GM18858 (cell line): Measurements from ENCODE around the gene RETREG2.

Experiments used
- ATAC-seq: cut with Tn5 transposase; IDR thresholded peaks from one replicate; pipeline ENCODE4 v1.9.1; 2021; ENCODE audit not compliant: unreplicated experiment

RETREG2 gene

DNA sequence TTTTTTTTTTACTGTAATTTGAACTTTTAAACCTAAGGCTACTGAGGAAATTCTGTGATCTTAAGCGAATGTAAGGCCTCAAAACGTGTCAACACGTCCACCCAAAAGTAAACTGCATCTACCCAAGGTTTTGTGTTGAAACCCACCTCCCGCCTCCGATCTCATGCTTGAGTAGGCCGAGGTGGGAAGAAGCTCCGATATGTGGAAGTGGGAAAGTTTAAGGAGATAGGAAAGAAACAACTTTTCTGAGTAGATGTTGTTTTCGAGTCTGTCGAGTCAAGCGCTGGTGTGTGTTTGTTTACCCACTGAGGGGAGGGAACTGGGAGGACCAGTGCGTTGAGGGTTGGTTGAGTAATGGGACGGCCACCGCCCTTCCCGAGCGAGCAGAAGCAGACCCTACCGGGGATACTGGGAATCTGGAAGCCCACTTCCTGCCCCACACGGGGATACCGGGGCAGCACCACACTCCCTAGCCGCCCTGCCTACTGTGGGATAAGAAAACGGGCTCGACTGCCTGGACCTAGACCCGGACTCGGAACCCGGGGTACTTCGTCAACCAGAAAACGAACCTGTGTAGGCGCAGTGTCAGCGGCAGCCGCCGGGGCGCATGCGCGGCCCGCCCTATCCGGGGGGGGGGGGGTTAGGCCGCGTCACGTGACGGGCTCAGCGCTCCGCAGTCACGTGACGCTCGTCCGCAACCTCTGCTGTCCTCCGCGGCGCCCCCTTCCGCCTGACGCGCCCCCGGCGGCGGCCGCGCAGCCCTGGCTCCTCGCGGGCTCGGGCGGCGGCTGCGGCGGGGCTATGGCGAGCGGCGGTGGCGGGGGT is at the start of gene RETREG2:
Gene RETREG2, plus strand, starts transcription at position 724 of the 825 bp plus-strand sequence. Its CDS starts 78 bp downstream, at position 802.
- peak; percentile 25 for ATAC-seq

GRCh38 chr2:219128396-219128795 is 49.7 kb upstream of the RETREG2 start:
- no peak for ATAC-seq

- no peak for ATAC-seq
Observed at GRCh38 chr2:219129589-219129988, 48.5 kb upstream of the RETREG2 start.

DNA sequence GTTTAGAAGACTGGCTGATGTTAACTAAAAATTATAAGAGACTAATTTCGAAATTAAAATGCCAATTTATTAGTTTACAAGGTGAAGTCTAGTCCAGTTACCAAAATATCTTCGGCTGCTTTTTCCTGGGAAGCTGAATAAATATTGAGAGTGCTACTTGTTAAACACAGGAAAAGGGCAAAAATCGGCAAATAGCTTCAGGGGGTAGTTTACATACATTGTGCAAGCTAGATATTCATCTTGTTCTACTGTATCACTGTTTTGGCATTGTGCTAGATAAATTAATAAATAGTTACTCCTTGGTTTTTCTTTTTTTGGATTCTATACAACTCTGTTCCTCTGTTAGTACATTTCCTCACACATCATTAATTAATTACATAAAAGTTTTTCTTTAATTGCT is 46.7 kb upstream of the RETREG2 start:
- ATAC-seq = no peak

GRCh38 chr2:219131744-219132143 is 46.3 kb upstream of the RETREG2 start:
- ATAC-seq = no peak

DNA sequence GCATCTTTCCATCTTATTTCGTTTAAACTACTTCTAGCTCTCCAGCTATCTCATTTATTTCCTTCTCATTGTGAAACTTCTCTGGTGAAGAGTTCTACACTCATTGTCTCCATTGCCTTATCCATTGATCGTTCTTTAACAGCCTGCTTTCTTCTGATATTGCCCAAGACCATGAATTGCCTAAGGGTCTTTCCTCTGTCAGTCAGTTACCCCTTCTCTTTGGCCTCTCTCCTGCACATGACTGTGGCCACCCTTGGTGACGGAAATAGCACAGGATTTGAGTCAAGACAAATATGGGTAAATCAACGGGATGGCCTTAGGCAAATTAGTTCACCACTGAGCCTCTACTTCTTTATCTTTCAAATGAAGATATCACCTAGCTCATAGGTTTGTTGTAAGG is 44.1 kb upstream of the RETREG2 start:
- no peak for ATAC-seq

GRCh38 chr2:219140722-219141121 is 37.4 kb upstream of the RETREG2 start:
- no peak for ATAC-seq

GRCh38 chr2:219142329-219142728 is 35.7 kb upstream of the RETREG2 start:
- ATAC-seq = no peak

- no peak for ATAC-seq
Observed at GRCh38 chr2:219149667-219150066, 28.4 kb upstream of the RETREG2 start.

- ATAC-seq = no peak
Observed at GRCh38 chr2:219155054-219155644, 22.9 kb upstream of the RETREG2 start.

DNA sequence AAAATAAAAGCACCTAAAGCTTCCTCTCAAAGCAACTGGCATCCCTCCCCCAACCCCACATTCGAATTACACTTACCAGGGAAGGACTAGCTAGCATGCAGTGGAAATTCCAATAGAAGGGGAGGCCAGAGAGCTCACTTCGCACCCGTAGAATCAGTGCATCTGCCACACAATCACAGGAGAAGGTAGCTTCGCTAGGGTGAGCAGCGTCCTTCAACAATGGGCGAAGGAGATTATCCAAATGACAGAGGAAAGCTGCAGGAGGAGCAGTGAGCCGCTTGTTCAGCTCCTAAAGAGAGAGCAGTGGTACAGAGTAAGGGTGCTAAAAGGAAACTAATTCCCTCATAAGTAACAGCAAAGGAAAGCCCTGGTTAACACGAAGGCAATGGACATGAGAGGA is 20.7 kb upstream of the RETREG2 start:
- no peak for ATAC-seq

GRCh38 chr2:219158025-219158424 is 20.1 kb upstream of the RETREG2 start:
- no peak for ATAC-seq

GRCh38 chr2:219158586-219158985 is 19.5 kb upstream of the RETREG2 start:
- ATAC-seq = no peak

- ATAC-seq = no peak
Observed at GRCh38 chr2:219159771-219160185, 18.3 kb upstream of the RETREG2 start.

GRCh38 chr2:219160186-219161017 is 17.7 kb upstream of the RETREG2 start, which contains the start of gene NHEJ1:
Gene NHEJ1, minus strand, starts transcription at chr2:219160815. Its CDS starts 2,453 bp downstream, at chr2:219158362.
- peak; percentile 77 for ATAC-seq

DNA sequence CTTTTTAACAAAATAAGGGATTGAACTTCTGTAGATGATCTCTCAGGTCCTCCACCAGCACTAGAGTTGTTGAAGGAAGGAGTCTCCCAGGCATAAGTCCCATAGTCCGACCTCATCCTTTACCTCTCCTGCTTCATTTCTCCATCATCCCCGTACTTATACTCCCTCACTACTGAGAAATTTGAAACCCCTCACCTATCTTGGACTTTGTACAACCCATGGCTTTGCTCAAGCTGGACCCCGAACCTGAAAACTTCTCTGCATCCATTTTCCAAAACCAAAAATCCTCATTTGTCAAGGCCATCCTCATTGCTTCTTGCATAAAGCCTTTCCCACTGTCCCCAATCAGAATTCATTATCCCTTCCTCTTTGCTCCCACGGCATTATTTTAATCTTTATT is 17.0 kb upstream of the RETREG2 start:
- ATAC-seq = no peak

DNA sequence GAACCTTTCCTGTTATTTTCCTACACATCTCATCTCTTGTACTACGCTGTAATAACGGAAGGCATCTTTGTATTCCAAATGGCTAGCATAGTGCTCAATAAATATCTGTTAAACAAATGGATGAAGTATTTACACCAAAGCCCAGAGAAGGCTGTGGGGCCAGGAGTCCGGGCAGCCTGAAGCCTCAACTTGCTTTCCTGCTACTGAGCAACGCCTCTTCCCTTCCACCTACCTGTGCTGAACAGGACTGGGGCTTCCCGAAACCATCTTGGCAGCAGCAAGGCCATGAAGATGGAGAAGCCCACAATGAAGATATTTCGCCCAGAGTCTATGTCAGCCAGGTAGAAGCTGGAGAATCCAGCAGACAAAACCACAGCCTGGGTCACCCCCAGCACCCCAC is 14.9 kb upstream of the RETREG2 start:
- ATAC-seq = no peak

- no peak for ATAC-seq
Observed at GRCh38 chr2:219165058-219165911, 12.8 kb upstream of the RETREG2 start.

- no peak for ATAC-seq
Observed at GRCh38 chr2:219167997-219168396, 10.1 kb upstream of the RETREG2 start.

DNA sequence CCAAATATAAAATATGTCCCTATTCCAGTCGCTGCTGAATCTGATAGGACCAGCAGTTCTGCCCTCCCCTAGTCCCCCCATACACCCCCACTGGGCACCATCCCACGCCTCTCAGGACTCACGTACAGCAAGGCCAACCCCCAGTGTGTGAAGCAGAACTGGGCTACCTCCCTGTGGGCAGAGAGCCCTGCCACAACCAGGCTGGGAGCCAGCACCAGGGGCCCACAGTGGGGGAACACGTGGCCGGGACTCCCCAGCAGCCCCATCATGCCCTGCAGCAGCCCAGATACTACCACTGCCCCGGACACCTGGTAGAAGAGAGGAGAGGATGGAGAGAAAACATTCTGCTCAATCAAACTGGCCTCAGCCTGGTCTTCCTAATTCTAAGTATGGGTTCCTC is 9.5 kb upstream of the RETREG2 start:
- ATAC-seq = no peak

DNA sequence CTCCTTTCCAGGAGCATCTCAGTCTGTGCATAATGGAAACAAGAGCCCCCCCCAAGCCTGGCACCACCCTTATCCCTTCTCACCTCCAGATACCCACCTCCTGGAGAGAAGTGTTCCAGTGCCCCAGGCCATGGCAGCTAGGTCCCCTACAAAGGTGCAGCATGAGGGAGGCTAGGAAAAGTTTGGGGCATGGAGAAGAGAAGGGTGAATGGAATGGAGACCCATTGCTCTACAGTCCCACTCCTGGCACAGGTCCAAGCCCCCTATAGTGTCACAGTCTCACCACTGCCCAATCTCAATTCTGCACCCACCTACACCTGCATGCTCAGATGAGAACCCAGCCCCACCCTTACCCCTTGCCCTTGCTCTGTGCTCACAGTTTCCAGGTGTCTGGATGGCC is 9.1 kb upstream of the RETREG2 start:
- ATAC-seq = no peak
